Activated CD4-positive, alpha-beta T cell treated with anti-CD3 and anti-CD28 coated beads, Interleukin-2, amount 50 U/mL, for 16 hours (primary cell): ENCODE results near the gene TUBA1B.

Experiments
- DNase-seq: peaks from one replicate; pipeline ENCODE4 v3.0.0-alpha.2; 2020

Gene TUBA1B

DNA sequence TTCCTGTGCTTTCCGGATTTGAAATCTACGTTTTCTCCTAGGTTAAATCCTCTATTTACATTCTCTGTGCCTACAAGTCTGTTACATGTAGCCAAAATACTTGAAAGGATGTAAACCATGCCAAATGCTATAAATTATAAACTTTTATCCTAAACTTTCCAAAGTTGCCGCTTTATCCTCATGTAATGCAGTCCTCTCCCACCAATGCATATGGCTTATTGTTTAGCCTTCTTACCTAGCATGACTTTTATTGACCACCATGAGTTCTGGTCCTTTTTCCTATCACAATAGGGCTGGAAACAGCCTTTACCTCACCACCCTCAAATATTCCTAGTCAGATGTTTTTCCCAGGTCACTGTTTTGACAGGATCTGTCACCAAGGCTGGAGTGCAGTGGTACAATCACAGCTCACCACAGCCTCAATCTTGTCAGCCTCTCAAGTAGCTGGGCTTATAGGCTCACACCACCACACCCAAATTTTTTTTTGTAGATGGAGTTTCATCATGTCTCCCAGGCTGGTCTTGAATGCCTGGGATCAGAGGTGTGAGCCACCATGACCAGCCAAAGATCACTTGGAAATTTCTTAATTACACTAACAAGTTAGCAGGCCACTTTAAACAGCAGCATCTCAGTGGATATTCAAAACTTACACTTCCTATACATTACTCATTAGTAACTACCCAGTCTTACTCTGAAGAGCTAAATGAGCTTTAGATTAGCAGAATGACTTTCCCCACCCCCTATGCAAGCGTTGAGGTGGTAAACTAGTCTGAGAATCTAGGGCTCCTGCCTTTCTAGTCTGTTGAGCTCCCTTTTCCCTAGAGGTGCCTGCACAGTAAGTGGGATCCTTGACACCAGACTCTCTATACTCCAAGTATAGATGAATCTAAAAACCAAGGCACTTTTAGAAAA is 4.1 kb downstream of the TUBA1B start:
- DNase-seq: no peak

DNA sequence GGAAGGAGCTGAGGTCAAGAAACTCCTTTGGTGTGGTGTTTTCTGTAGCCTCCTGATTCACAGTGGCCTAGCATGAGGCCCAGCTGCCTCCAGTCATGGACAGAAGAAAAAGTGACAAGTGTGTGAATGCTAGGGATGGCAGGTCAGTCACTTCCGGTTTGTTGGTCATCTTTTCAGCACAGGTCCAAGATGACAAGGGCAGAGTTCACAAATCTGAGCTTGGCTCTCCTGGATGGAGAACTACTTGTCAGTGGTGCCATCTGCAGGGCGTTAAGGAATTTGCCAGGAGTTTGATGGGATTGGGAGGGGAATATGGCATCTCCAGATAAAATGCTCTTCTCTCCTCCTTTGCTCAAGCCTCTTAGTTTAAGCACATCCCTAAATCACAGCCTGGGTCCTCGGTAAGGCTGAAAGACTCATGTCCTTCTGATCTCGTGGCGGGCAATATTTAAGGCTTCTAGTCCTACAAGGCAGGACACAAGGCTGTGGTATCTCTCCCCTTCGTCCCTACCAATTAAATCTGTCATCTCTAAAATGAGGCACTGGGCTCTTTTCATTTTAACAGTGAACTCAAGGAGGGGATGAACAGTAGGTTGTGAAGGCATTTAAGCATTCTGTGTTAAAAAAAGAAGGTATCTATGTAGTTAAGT is 10.0 kb downstream of the TUBA1B start:
- DNase-seq: no peak

DNA sequence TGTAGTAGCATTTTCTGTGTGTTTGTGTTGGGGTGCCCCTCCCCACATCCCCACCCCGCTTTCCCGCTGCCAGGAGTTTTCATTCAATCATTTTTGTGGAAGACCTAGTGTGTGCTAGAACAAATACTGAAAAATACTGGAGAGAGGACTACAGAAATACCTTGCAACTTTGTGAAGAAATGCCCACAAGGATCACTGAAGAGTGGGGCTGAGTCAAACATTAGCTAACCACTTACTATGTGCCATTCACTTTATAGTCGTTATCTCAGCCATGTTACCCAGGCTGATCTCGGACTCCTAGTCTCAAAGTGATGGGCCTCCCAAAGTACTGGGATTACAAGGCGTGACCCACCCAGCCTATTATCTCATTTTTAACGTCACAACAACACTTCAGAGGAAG is 20.0 kb downstream of the TUBA1B start:
- DNase-seq: no peak

DNA sequence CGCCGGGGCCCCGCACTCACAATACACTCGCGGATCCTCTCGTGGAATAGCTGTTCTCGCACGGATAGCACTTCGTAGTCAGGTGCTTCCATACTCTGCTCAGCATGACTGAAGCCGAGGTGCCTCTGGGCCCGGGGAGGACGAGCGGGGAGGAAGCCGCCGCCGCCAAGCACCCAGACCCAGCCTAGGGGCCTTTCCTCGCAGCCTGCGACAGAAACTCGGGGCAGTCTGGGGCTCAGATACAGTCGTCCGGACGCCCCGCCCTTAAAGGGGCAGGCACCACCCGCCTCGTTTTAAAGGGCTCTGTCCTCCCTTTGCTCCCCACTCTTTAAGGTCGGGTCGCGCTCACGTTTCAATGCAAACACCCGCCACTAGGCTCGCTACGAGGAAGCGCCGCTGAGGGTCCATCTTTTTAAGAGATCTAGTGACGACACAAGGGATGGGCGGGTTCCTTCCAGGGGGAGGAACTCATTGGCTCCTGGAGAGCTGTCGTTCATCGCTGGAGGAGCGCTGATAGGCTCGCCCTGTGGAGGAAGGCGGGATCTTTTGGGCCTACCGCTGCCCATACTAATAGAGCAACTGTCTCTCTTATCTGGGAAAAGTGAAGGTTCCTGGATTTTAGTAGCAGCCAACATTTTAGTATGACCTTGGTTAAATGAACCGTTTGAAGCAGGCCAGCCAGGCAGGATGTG is 20.6 kb downstream of the TUBA1B start, which contains the start of gene LMBR1L:
TSS of gene LMBR1L (minus strand) at position 384 of the 692 bp plus-strand sequence. CDS start at position 92, 292 bp downstream.
- peak; percentile 97 for DNase-seq

DNA sequence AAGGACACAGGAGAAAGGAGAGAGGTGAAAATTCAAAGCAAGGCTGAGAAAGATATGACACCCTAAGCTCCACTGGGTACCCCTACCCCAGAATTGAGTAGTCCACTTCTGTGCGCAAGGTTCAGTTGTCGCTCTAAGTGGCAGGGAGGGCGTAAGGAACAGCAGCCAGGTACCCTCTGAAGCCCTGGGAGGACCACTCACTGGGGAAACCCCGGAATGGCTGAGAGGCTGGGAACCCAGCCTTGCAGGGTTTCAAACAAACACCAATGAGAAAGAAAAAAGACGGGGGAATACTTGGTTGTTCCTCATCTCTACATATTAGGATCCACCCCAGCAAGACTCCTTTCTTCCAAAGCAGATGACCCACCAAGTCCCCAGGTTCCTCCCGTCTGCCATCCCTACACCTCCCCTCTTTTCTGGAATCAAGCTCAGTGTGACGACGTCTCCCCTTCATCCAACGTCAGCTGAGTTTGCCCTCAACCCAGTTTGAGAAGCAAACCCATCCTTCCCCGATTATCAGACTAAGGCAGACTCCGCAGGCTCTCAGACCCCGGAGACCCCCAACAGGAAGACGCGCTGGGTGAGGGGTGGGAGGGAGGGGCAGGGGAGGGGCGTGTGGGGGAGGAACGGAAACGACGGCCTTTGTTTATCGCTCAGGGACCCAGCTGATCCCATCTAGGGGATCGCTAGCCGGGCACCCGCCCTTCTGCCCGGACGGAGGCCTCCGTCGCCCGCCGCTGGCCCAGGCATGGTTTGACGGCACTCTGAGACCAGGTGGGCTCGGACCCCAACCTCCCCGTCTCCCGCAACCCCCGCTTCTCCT is 21.3 kb downstream of the TUBA1B start:
- DNase-seq: no peak

DNA sequence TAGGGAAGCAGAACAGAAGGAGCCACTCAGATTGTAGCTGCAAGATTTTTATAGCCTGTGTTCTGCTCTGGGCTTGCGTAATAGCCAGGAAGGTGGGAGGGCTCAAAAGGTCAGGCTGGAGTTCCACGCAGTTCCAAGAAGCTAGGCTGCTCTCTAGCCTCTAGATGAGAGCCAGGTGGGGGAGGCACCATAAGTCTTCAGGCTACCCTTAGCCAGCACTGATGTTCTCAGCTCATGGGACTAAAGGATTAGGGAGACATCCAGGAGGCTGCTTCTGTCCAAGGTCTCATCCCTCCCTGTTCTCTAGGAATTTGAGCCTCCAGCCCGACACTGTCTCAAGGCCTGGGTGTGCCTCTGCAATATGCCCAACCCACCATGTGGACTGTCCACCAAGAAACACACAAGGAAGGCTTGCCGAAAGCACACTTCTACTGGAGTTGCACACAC is 22.2 kb downstream of the TUBA1B start:
- DNase-seq: no peak

DNA sequence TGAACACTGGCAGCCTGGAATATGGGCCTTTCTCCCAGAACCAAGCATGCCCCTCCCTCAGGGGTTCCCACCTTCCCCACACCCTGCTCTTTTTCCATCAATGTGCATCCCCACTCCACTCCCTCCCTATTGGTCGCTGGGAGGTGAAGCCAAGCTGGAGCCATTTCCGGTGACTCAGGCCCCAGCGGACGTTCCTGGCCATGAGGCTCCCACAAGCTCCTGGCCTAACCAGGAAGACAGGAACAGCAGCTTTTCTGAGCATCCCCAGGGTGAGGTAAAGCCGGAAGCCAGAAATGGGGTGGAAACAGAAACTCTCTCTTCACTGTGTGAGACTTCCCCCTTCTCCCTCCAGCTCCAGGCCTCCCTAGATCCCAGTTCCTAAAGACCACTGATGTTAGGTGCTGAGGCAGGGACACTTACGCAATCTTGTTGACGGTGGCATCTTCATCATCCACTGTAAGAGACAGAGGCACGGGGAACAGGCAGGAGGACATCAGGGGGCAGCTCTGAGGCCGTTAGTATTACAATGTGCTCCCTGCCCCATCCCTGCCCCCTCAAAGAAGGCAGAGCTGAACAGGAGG is 25.6 kb downstream of the TUBA1B start:
- DNase-seq: no peak

DNA sequence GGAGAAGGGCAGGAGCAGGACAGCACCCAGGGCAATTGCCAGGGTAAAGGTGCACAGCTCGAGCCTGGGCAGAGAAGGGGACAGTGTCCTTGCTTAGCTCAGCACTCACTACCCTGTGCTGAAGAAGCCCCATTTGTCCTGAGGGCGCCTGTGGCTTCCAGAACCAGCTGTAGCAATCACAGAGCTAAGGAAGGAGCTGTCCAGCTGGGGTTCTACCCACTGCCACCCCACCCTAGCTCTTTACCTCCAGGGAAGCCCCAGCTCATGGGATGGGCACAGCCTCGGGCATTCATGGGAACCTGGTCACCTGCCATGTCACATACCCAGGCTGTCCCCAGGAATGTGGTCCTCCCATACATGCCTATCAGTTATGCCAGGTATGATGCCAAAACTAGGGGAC is 26.4 kb downstream of the TUBA1B start:
- DNase-seq: no peak

DNA sequence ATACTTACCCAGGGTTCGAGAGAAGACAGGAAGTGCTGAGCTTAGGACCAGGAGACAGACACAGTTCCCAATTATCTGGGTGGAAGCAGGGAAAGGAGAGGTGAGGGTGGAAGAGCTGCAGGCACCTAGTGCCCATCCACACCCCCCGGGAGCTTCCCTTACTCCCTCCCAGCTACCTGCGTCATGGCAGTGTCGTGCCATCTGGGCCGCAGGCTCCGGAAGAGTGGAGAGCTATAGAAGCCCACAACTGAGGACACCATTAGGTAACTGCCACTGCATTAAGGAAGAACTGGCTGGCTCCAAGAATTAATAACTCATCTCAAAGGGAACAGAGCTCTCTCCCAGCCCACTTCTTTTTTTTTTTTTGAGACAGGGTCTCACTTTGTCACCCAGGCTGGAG is 30.8 kb downstream of the TUBA1B start:
- DNase-seq: no peak

DNA sequence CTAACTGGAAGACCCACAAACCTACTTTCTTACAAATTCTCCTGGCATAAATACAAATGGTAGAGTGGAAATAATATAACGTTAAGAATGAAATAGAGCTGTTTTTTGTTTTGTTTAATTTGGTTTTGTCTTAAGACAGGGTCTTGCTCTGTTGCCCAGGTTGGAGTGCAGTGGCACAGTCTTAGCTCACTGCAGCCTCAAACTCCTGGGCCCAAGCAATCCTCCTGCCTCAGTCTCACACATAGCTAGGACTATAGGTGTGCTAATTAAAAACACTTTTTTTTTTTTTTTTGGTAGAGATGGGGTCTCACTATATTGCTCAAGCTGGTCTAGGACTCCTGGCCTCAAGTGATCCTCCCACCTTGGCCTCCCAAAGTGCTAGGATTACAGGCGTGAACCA is 32.5 kb downstream of the TUBA1B start:
- no peak for DNase-seq

DNA sequence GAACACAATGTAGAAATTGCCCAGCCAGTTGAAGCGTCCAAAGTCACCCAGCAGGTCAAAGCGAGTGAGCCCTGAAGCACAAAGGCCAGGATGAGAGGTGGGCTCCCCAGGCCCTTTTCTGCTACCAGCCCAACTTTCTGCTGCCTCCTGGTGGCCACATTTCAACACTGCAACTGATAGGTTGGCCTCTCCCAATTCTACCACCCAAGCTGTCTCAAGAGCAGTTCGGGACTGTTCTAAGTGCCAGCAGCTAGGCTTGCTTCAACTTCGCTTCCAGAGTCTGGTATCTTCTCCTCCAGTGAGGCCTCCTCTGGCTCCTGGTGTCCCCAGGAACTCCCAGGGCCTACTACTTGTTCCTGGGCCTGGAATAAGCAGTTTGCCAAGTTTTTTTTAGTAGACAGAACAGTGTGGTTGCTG is 33.2 kb downstream of the TUBA1B start:
- DNase-seq: peak; percentile 64

DNA sequence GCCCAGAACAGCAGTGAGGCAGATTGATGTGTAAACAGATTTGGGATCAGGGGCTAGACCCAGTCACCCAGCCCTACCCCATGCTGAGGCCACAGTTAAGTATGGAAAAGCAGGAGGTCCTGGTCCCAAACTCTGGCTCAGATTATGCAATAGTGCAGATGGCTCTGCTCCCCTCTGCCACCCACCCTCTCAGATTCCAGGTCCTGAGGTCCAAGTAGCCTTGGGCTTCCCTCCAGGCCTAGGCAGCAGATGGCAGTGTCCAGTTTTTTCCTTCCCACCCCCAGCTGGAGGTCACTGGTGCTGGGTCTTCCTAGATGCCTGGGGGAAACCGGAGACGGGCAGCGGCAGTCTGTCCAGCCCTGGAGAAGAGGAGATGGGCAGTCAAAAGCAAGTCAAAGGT is 33.8 kb downstream of the TUBA1B start:
- DNase-seq: no peak

DNA sequence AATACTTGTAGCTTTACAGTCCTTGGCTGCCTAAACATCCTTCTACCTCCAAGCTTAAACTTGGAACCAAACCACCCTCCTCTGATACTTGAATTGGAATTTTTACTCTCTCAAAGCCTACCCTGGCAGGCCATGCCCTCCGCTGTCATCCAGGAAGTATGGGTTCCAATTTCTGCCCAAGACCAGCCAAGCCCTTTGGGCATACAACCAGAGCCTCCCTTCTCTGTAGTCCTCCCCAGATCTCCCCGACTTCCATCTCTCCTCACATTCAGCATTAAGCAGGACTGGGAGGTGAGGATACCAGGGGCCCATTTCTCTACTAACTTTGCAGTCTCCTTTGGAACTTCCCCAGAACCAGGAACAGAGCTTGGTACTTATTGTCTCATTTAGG is 36.2 kb downstream of the TUBA1B start:
- DNase-seq: no peak

DNA sequence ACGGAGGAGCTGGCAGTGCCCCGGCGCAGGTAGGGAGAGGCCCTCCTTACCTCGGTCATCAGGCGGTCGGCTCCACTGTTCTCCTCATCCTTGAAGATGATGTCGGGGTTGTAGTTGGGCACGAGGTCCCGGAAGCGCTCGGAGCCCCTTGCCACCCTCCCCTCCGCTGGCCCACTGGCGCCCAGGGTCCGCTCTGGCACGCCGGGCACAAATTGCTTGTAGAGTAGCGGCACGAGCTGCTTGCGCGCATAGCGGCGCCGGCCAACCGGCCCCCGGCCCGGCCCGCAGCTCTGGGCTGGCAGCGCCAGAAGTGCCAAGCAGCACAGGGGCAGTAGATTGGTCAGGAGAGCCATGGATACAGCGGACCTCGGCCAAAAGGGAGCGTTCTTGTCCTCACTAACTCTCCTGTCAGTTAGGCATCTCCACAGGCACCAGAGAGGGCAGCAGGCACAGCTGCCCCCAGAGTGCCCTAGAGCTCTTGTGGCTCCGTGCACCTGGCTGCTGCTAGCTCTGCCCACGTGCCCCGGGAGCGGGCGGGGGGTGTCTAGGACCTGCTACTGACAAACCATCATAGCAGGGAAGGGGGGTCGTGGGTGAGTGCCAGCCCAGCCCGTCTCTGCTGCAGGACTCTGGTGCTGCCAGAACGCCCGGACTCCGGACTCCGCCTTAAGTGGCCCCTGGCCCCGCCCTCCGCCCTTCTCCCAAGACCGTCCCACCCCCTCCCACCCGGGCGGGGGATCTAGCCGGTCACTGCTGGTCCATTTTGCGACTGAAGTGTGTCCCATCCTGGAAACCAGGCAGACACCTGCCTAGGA is 36.8 kb downstream of the TUBA1B start, which contains the start of gene DHH:
TSS of gene DHH (minus strand) at position 642 of the 815 bp plus-strand sequence. CDS start at position 353, 289 bp downstream.
- DNase-seq: no peak

DNA sequence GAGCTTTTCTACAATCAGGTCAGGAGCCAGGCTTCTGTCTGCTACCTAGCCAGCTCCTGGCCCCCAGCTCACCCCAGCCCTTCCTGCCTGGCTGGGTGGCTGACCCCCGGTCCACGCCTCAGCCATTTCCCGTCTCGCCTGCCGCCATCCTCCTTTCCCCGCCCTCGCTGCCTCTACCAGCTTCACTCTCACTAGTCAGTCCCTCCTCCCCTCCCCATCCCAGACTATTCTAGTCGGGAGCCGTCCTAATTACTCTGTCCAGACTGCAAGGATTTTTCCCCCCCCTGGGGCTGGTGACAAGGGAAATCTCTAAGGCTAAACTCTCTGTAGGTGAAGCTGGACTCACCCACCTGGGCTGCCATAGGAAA is 37.4 kb downstream of the TUBA1B start:
- DNase-seq: no peak

DNA sequence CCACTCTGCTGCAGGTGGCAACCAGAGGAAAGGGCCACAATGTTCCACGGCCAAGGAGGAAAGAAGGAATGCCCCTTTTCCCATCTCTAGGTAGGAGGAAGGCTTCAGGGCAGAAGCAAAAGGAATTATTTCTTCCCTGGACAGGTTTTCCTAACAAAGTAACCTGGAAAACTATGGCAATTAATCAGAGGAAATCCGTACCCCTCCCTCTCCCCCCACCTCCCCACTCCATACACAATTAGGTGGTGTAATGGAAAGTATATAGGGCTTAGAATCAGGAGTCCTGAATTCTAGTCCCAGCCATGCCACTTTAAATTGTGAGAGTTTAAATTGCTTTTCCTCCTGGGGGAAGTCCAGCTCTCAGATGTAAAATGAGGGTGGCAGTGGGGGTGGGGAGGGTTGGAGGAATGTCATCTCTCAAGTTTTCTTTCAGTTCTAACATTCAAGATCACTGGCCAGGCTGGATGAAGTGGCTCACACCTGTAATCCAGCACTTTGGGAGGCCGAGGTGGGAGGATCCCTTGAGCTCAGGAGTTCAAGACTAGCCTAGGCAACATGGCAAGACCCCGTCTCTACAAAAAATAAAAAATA is 38.3 kb downstream of the TUBA1B start:
- no peak for DNase-seq

DNA sequence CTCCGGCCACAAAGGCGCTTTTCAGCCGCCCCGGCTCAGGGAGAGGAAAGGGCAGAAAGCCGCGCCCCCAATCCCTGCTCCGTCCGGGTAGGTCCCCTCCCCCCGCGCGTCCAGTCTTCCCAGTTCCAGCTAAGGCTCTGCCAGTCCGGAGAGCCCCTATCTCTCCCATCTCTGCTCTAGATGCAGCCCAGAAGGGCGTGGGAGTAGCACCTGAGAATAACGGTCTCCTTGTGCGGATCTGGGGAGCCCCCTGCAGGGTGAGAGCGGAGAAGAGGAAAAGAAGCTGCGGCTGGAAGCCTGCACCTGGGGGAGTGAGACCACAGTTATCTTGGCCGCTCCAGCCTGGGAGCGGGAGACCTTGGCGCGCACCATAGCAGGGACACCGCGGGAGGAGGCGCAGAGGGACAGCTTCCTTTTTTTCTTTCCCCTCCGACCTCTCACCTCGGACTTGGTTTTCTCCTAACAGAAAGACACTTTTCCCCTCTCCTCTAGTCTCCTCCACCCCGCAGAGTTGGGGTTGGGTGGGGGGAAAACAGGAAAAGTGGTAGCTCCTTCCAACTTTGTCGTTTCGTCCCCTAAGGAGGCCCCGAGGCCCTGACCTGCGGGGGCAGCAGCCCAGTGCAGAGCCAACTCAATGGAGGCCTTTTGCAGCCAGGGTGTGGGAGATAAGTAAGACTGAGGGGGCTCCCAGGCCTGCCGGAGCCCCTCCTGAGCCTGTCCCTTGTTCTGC is 38.9 kb downstream of the TUBA1B start:
- DNase-seq: peak; percentile 55

DNA sequence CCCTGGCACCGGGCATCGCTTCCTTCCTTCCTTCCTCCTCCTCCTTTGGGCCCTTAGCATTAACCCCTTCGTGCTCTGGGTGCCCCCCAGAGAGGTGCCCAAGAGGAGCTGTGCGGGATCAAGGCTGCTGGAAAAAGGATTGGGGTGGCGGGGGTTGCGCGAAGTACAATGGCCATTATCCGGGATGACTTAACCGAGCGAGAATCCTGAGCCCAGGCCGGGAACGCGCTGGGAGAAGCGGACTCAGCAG is 39.4 kb downstream of the TUBA1B start:
- DNase-seq: no peak

DNA sequence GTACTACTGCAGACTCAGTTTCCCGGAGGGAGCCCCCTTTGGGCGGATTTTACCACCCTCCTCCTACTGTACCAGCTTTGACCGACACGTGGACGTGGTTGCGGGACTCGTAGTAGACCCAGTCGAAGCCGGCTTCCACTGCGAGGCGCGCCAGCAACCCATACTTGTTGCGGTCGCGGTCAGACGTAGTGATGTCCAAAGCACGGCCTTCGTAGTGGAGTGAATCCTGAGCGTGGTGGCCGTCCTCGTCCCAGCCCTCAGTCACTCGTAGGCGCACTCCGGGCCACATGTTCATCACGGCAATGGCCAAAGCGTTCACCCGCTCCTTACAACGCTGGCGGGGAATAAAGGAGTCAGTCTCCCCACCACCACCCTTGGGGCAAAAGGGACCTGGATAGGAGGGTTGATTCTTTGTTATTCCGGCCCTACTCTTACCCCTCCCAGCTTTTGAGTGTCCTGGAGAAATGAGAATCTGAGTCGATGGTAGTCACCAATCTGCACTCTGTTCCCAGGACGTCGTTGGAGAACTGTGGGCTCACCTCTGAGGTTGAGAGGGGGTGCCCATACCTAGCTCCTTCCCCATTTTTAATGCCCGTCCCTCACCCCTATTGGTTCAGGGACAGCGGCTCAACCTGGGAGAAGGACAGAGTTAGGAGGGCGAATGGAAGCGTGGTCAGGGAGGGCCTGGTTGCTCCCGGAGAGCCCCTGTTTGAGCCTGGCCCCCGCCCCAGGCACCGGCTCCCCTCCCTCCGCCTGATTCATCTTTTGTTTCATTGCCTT is 39.9 kb downstream of the TUBA1B start:
- no peak for DNase-seq
